Tibial nerve (tissue), 3 donors: ENCODE measurements around the gene AOC2.

ENCODE experiments used
- POLR2A ChIP-seq, 2 donors: fragments of 450-650 bp; IDR thresholded peaks; one replicate each; pipeline ENCODE4 v1.6.1; 2017; ENCODE audit warnings: antibody characterized with exemption in 2 of 2, mild to moderate bottlenecking in 2 of 2, moderate library complexity in 2 of 2
- TF ChIP-seq, protein P1 (sequence below), 5 experiments: fragments of 200-600 bp in 3 of 5; fragments of 450-650 bp in 2 of 5; sonication (generic) in 3 of 5; IDR thresholded peaks; one replicate each; pipeline ENCODE4 v1.5.1; 2016 to 2019; ENCODE audit warnings: antibody characterized with exemption in 5 of 5, mild to moderate bottlenecking in 3 of 5, moderate library complexity in 2 of 5

DNA sequence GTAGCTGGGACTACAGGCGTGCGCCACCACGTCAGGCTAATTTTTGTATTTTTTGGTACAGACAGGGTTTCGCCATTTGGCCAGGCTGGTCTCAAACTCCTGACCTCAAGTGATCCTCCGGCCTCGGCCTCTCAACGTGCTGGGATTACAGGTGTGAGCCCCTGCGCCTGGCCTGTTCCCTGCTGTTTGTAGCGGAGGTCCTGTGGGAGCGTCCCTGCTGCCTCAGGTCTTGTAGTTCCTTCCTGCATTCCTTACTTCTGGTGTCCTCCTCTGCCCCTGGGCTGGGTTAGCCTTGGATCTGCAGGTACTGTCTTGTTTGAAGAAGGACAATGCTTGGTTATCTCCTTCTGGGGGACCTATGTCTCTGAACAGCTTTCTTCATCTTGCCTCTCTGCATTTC lies 32.7 kb downstream of the AOC2 start:
- TF ChIP-seq, protein P1, sequence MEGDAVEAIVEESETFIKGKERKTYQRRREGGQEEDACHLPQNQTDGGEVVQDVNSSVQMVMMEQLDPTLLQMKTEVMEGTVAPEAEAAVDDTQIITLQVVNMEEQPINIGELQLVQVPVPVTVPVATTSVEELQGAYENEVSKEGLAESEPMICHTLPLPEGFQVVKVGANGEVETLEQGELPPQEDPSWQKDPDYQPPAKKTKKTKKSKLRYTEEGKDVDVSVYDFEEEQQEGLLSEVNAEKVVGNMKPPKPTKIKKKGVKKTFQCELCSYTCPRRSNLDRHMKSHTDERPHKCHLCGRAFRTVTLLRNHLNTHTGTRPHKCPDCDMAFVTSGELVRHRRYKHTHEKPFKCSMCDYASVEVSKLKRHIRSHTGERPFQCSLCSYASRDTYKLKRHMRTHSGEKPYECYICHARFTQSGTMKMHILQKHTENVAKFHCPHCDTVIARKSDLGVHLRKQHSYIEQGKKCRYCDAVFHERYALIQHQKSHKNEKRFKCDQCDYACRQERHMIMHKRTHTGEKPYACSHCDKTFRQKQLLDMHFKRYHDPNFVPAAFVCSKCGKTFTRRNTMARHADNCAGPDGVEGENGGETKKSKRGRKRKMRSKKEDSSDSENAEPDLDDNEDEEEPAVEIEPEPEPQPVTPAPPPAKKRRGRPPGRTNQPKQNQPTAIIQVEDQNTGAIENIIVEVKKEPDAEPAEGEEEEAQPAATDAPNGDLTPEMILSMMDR (IDR thresholded peaks at IDR 0.05) = no peak
- TF ChIP-seq POLR2A (IDR thresholded peaks at IDR 0.05) = no peak
